Brain microvascular endothelial cell (primary cell): ENCODE data around the gene ASIC2.

Experiments used
- DNase-seq: peaks from one replicate; pipeline ENCODE4 v3.0.0-alpha.2; 2020
- H3K27ac ChIP-seq: fragments of 250-450 bp; sonication (Bioruptor Pico); 2 replicates; pipeline ENCODE4 v1.5.1; 2020; ENCODE audit warnings: mild to moderate bottlenecking, moderate library complexity
- H3K27me3 ChIP-seq: fragments of 250-450 bp; sonication (Bioruptor Pico); replicated peaks from 2 replicates; pipeline ENCODE4 v1.5.1; 2020; ENCODE audit warnings: mild to moderate bottlenecking
- H3K36me3 ChIP-seq: fragments of 250-450 bp; sonication (Bioruptor Pico); replicated peaks from 2 replicates; pipeline ENCODE4 v1.5.1; 2020; ENCODE audit warnings: mild to moderate bottlenecking
- H3K4me3 ChIP-seq: 2 replicates; pipeline ENCODE4 v1.5.1; 2011; ENCODE audit warnings: low read depth, mild to moderate bottlenecking, control low read depth, low read length, moderate library complexity
- in situ Hi-C: cut with HindIII; loops from 2 replicates; pipeline ENCODE4 v1.10.0; 2017; ENCODE audit warnings: low sequenced_read_pairs, low pct_ligation_motif_present
- TF ChIP-seq, protein P1 (sequence below): IDR thresholded peaks from 2 replicates; pipeline ENCODE4 v1.5.1; 2011; ENCODE audit warnings: low read depth, mild to moderate bottlenecking, moderate library complexity, low read length, control low read depth, inconsistent platforms; ENCODE audit errors: missing control alignments

ASIC2 gene

DNA sequence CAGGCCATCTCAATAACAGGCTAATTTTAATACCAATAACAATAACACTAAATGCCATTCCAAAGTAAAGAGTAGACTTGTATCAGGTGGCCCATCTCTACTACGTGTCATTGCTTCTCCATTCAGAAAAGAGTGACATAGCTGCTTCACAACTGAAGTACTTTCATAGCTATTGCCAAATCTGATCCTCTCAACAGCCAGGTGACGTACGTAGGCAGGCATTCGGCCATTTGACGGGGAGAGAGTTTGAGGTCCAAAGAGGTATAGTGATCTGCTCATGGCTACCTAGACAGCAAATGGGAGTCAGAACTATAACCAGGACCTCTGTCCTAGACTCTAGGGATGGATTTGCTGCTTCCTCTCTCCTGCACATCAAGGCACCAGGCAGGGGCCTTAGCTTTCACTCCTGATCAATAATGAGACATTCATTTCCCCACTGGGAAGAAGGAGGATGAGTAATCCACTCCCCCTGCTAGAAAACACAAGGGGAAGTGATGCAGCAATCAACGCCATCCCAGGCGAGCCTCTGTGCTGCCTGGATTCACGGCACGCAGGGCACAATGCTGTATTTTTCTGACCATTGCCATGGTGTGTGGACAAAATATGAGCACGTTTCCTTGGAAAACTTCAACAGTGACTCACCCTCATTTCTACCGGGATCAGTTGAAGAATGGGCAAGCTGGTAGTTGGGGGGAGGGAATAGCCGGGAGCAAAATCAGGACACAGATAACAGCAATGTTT lies 220.5 kb downstream of the ASIC2 start:
- TF ChIP-seq, protein P1, sequence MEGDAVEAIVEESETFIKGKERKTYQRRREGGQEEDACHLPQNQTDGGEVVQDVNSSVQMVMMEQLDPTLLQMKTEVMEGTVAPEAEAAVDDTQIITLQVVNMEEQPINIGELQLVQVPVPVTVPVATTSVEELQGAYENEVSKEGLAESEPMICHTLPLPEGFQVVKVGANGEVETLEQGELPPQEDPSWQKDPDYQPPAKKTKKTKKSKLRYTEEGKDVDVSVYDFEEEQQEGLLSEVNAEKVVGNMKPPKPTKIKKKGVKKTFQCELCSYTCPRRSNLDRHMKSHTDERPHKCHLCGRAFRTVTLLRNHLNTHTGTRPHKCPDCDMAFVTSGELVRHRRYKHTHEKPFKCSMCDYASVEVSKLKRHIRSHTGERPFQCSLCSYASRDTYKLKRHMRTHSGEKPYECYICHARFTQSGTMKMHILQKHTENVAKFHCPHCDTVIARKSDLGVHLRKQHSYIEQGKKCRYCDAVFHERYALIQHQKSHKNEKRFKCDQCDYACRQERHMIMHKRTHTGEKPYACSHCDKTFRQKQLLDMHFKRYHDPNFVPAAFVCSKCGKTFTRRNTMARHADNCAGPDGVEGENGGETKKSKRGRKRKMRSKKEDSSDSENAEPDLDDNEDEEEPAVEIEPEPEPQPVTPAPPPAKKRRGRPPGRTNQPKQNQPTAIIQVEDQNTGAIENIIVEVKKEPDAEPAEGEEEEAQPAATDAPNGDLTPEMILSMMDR = no peak
- no peak overlapping the region for H3K4me3 ChIP-seq
- H3K36me3 ChIP-seq = no peaks in the 10 kb centered on the region
- in situ Hi-C loops = no loop called here
- no peaks in the 10 kb centered on the region for H3K27me3 ChIP-seq
- no peak for DNase-seq
- no peak overlapping the region for H3K27ac ChIP-seq

DNA sequence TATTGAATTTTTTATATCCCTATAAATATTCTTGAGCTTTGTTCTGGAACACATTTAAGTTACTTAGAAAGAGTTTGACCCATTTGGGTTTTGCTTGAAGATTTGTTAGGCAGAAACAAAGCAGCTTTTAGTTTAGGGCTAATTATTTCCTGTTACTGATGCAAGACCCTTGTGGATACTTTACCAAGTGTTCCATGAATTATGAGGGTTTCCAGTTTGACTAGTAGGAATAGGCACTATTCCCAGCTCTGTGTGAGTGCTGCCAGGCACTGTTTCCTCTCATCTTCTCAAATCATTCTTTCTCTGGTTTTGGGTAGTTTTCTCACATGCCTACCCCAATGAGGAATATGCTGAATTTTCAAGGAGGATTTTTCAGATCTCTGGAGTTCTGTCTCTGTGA lies 221.4 kb downstream of the ASIC2 start:
- TF ChIP-seq, protein P1 = no peak
- H3K36me3 ChIP-seq = no peaks in the 10 kb centered on the region
- in situ Hi-C loops = no loop called here
- H3K4me3 ChIP-seq = no peak overlapping the region
- no peak overlapping the region for H3K27ac ChIP-seq
- no peaks in the 10 kb centered on the region for H3K27me3 ChIP-seq
- no peak for DNase-seq

DNA sequence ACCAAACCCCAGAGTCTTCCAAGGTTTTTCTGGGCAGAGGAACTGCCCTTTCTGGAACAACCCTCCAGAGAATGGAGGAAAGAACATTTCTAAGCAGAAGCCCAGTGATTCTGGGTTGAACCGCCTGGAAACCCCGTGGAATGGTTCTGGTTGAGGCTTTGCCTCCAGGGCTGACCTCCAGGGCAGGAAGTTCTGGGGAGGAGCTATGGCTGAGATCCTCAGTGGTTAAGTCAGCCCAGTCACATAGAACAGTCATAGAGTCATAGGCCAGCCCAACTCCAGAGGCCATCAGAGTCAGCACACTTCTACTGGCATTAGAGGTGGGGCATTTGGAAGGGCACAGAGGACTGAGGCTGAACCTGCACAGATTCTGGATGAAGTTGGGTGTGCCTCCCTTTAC lies 235.5 kb downstream of the ASIC2 start:
- H3K4me3 ChIP-seq = no peak overlapping the region
- TF ChIP-seq, protein P1 = no peak
- no peaks in the 10 kb centered on the region for H3K27me3 ChIP-seq
- in situ Hi-C loops = no loop called here
- no peak overlapping the region for H3K27ac ChIP-seq
- no peaks in the 10 kb centered on the region for H3K36me3 ChIP-seq
- no peak for DNase-seq

GRCh38 chr17:33056399-33057146 lies 236.5 kb downstream of the ASIC2 start:
- TF ChIP-seq, protein P1 = no peak
- in situ Hi-C loops = no loop called here
- H3K4me3 ChIP-seq = no peak overlapping the region
- H3K27me3 ChIP-seq = no peaks in the 10 kb centered on the region
- no peak for DNase-seq
- no peaks in the 10 kb centered on the region for H3K36me3 ChIP-seq
- no peak overlapping the region for H3K27ac ChIP-seq

GRCh38 chr17:33055746-33056145 lies 237.3 kb downstream of the ASIC2 start:
- DNase-seq = no peak
- TF ChIP-seq, protein P1 = no peak
- H3K4me3 ChIP-seq = no peak overlapping the region
- H3K36me3 ChIP-seq = no peaks in the 10 kb centered on the region
- H3K27me3 ChIP-seq = no peaks in the 10 kb centered on the region
- no peak overlapping the region for H3K27ac ChIP-seq
- in situ Hi-C loops = no loop called here
